HCT116 (cell line): ENCODE measurements around the gene SIGMAR1. TPM values are rescaled to one million over a fixed set of nuclear protein-coding genes. Genes with fewer than 3 reads are reported as not detected.

Source experiments
- EGR1 ChIP-seq: IDR thresholded peaks from 2 replicates; pipeline ENCODE4 v1.6.1; 2012; ENCODE audit warnings: low read depth
- EZH2 ChIP-seq: fragments of 200-600 bp; sonication (generic); IDR thresholded peaks from 2 replicates; pipeline ENCODE4 v1.6.1; 2017; ENCODE audit warnings: antibody characterized with exemption, mixed run types
- POLR2A ChIP-seq: IDR thresholded peaks from 2 replicates; pipeline ENCODE4 v1.7.0; 2011; ENCODE audit warnings: borderline replicate concordance; ENCODE audit not compliant: insufficient read depth, insufficient read length; ENCODE audit errors: extremely low read depth
- RAD21 ChIP-seq: IDR thresholded peaks from 2 replicates; pipeline ENCODE4 v1.6.1; 2012; ENCODE audit warnings: low read depth, mild to moderate bottlenecking
- REST ChIP-seq: IDR thresholded peaks from 2 replicates; pipeline ENCODE4 v1.6.1; 2012; ENCODE audit warnings: low read depth
- ZBTB33 ChIP-seq: IDR thresholded peaks from 2 replicates; pipeline ENCODE4 v1.6.1; 2011; ENCODE audit warnings: mild to moderate bottlenecking, low read length, moderate library complexity; ENCODE audit not compliant: insufficient replicate concordance; ENCODE audit errors: extremely low read depth
- ZFX ChIP-seq: fragments of 450-650 bp; IDR thresholded peaks from 2 replicates; pipeline ENCODE4 v1.6.1; 2017
- total RNA-seq: library from RNA; stranded (reverse); gene quantifications from one replicate; pipeline ENCODE4 v1.2.1, GENCODE V29; 2021; ENCODE audit not compliant: unreplicated experiment

The SIGMAR1 gene
- total RNA-seq, 1 experiment from 2014 or later = 109 TPM

GRCh38 chr9:34589636-34590380 lies 47.8 kb downstream of the SIGMAR1 start, which contains the start of gene CNTFR (continued):
- TF ChIP-seq ZBTB33 (no peak), RAD21 (no peak), EZH2 (no peak), POLR2A (no peak), ZFX (no peak), EGR1 (no peak), REST (no peak)
- TF ChIP-seq, all 23 proteins: peak for 0
